ENCODE data around the gene RPP14. TPM values are rescaled to one million over a fixed set of nuclear protein-coding genes. Genes with fewer than 3 reads are reported as not detected.
A peak's percentile ranks its signal among the peaks of the same experiment; 100 is the strongest.
"Not testable (repeated sequence)": the region's sequence is repeated elsewhere in the genome, so short reads cannot be mapped to it uniquely, and the experiment has no call there.

Gene RPP14
- total RNA-seq, 1 donor: 13.4 TPM

- peak overlapping the region; percentile 60 for H3K27ac ChIP-seq (ENCODE audit: low read depth, low read length)
- no peak for TF ChIP-seq CTCF (IDR thresholded peaks at IDR 0.05; ENCODE audit: extremely low read depth, low read depth, low read length)
- no peaks in the 10 kb centered on the region for H3K79me2 ChIP-seq (ENCODE audit: insufficient read depth, low read length)
- H3K4me3 ChIP-seq (ENCODE audit: insufficient read depth, low read length): no peak overlapping the region
- H3K9me3 ChIP-seq (ENCODE audit: low read depth, low read length): no peaks in the 10 kb centered on the region
- H4K20me1 ChIP-seq (ENCODE audit: insufficient read depth, low read length): no peaks in the 10 kb centered on the region
- peak overlapping the region; percentile 18 for H3K4me2 ChIP-seq (ENCODE audit: insufficient read depth, low read length)
- DNase-seq (ENCODE audit: insufficient read length, low spot score, missing footprints): peak; percentile 78
- H3K27me3 ChIP-seq (ENCODE audit: insufficient read depth, low read length): no peaks in the 10 kb centered on the region
- peaks cover 13% of the 10 kb centered on the region for H3K4me1 ChIP-seq (ENCODE audit: insufficient read depth, low read length)
- peak overlapping the region; percentile 8 for H2AFZ ChIP-seq (ENCODE audit: low read length)
- no peaks in the 10 kb centered on the region for H3K36me3 ChIP-seq (ENCODE audit: insufficient read depth, low read length)
These were observed 45.3 kb upstream of the RPP14 start for GRCh38 chr3:58260733-58261132.

- Histone ChIP-seq H3K79me2 (ENCODE audit: insufficient read depth, low read length) (no peaks in the 10 kb centered on the region), H3K4me2 (ENCODE audit: insufficient read depth, low read length) (no peak overlapping the region), H3K27ac (ENCODE audit: low read depth, low read length) (no peak overlapping the region), H2AFZ (ENCODE audit: low read length) (no peak overlapping the region), H3K27me3 (ENCODE audit: insufficient read depth, low read length) (no peaks in the 10 kb centered on the region), H3K4me1 (ENCODE audit: insufficient read depth, low read length) (peaks cover 13% of the 10 kb centered on the region), H4K20me1 (ENCODE audit: insufficient read depth, low read length) (no peaks in the 10 kb centered on the region), H3K4me3 (ENCODE audit: insufficient read depth, low read length) (no peak overlapping the region), H3K9me3 (ENCODE audit: low read depth, low read length) (no peaks in the 10 kb centered on the region), H3K36me3 (ENCODE audit: insufficient read depth, low read length) (no peaks in the 10 kb centered on the region)
- TF ChIP-seq CTCF (IDR thresholded peaks at IDR 0.05; ENCODE audit: extremely low read depth, low read depth, low read length): no peak
- DNase-seq (ENCODE audit: insufficient read length, low spot score, missing footprints): no peak
These were observed 43.9 kb upstream of the RPP14 start for GRCh38 chr3:58261954-58262666.

GRCh38 chr3:58266577-58266976 is 39.5 kb upstream of the RPP14 start:
- H3K27ac ChIP-seq (ENCODE audit: low read depth, low read length): no peak overlapping the region
- no peak for TF ChIP-seq CTCF (IDR thresholded peaks at IDR 0.05; ENCODE audit: extremely low read depth, low read depth, low read length)
- no peaks in the 10 kb centered on the region for H3K79me2 ChIP-seq (ENCODE audit: insufficient read depth, low read length)
- H3K9me3 ChIP-seq (ENCODE audit: low read depth, low read length): no peaks in the 10 kb centered on the region
- no peak for DNase-seq (ENCODE audit: insufficient read length, low spot score, missing footprints)
- no peaks in the 10 kb centered on the region for H3K36me3 ChIP-seq (ENCODE audit: insufficient read depth, low read length)
- no peaks in the 10 kb centered on the region for H3K27me3 ChIP-seq (ENCODE audit: insufficient read depth, low read length)
- H4K20me1 ChIP-seq (ENCODE audit: insufficient read depth, low read length): no peaks in the 10 kb centered on the region
- no peak overlapping the region for H2AFZ ChIP-seq (ENCODE audit: low read length)
- H3K4me2 ChIP-seq (ENCODE audit: insufficient read depth, low read length): no peak overlapping the region
- H3K4me1 ChIP-seq (ENCODE audit: insufficient read depth, low read length): no peaks in the 10 kb centered on the region
- no peak overlapping the region for H3K4me3 ChIP-seq (ENCODE audit: insufficient read depth, low read length)

- H2AFZ ChIP-seq (ENCODE audit: low read length); H3K9me3 ChIP-seq (ENCODE audit: low read depth, low read length); H3K36me3 ChIP-seq (ENCODE audit: insufficient read depth, low read length); H3K4me1 ChIP-seq (ENCODE audit: insufficient read depth, low read length); DNase-seq (ENCODE audit: insufficient read length, low spot score, missing footprints); H3K27ac ChIP-seq (ENCODE audit: low read depth, low read length); H3K27me3 ChIP-seq (ENCODE audit: insufficient read depth, low read length); H3K4me3 ChIP-seq (ENCODE audit: insufficient read depth, low read length); H3K79me2 ChIP-seq (ENCODE audit: insufficient read depth, low read length); H4K20me1 ChIP-seq (ENCODE audit: insufficient read depth, low read length); H3K4me2 ChIP-seq (ENCODE audit: insufficient read depth, low read length): not testable (repeated sequence)
These were observed 38.5 kb upstream of the RPP14 start for GRCh38 chr3:58267543-58267942.
